Transverse colon (tissue), 4 donors: ENCODE results near the gene HDAC4. TPM values are rescaled to one million over a fixed set of nuclear protein-coding genes. Genes with fewer than 3 reads are reported as not detected.

Source experiments
- DNase-seq: peaks from one replicate; pipeline ENCODE4 v3.0.0-alpha.2; 2019
- H3K27ac ChIP-seq, 4 donors: fragments of 200-600 bp; sonication (generic); 2 replicates each; pipeline ENCODE4 v1.5.1; 2016 to 2018; ENCODE audit warnings: inconsistent platforms in 4 of 4
- H3K27me3 ChIP-seq: fragments of 200-600 bp; sonication (generic); 2 replicates; pipeline ENCODE4 v1.5.1; 2017; ENCODE audit warnings: inconsistent platforms
- H3K36me3 ChIP-seq, 4 donors: fragments of 200-600 bp; sonication (generic); 2 replicates each; pipeline ENCODE4 v1.5.1; 2017 to 2019; ENCODE audit warnings: inconsistent platforms in 4 of 4
- H3K4me1 ChIP-seq, 4 donors: fragments of 200-600 bp; sonication (generic); 2 replicates each; pipeline ENCODE4 v1.5.1; 2017 to 2020; ENCODE audit warnings: inconsistent platforms in 4 of 4
- H3K4me3 ChIP-seq, 4 donors: fragments of 200-600 bp; sonication (generic); 1 replicate in 1 of 4; 2 replicates in 3 of 4; pipeline versions ENCODE4 v1.5.1 to v1.6.1; 2017 to 2019; ENCODE audit warnings: inconsistent platforms in 4 of 4
- H3K9me3 ChIP-seq, 2 donors: fragments of 200-600 bp; sonication (generic); 2 replicates each; pipeline ENCODE4 v1.5.1; 2017 to 2019; ENCODE audit warnings: inconsistent platforms in 2 of 2
- EP300 ChIP-seq: sonication (generic); formaldehyde crosslinking; IDR thresholded peaks from one replicate; pipeline ENCODE4 v1.6.1; 2017; ENCODE audit warnings: antibody characterized with exemption, low read depth
- POLR2A ChIP-seq: fragments of 450-650 bp; IDR thresholded peaks from one replicate; pipeline ENCODE4 v1.6.1; 2016; ENCODE audit warnings: antibody characterized with exemption, mild to moderate bottlenecking, moderate library complexity
- POLR2AphosphoS5 ChIP-seq, 3 donors: sonication (generic); formaldehyde crosslinking; IDR thresholded peaks; one replicate each; pipeline ENCODE4 v1.6.1; 2016; ENCODE audit warnings: antibody characterized with exemption in 3 of 3
- WGBS, 2 donors: methylation state at CpG; one replicate each; pipeline ENCODE4 v1.1.5; 2018; ENCODE audit warnings: low coverage in 1 of 2; 5-methylcytosine and 5-hydroxymethylcytosine counted together
- in situ Hi-C, 4 donors: fragments of 200-750 bp; cut with MboI; loops; one replicate each; pipeline versions ENCODE4 v1.15.0 to v1.15.1; 2017; ENCODE audit warnings: low sequenced_read_pairs in 3 of 4, low pct_ligation_motif_present in 1 of 4, low pct_unique_long_range_greater_than_20kb in 1 of 4
- intact Hi-C: fragments of 100-400 bp; cut with DNase I; formaldehyde crosslinking; loops from one replicate; pipeline ENCODE4 v1.15.1; 2023; ENCODE audit warnings: low total_unique reads
- total RNA-seq, 4 donors: library from RNA; depleted of rRNA; stranded (reverse); fragments of >200 nt; gene quantifications; one replicate each; pipeline ENCODE4 v1.1.0, GENCODE V29; 2016
- TF ChIP-seq, protein P1 (sequence below), 5 experiments: fragments of 200-600 bp in 3 of 5; fragments of 450-650 bp in 2 of 5; sonication (generic) in 3 of 5; IDR thresholded peaks; 1 replicate in 2 of 5; 2 replicates in 3 of 5; pipeline ENCODE4 v1.5.1; 2016 to 2017; ENCODE audit warnings: antibody characterized with exemption in 5 of 5, inconsistent platforms in 3 of 5, mild to moderate bottlenecking in 2 of 5, moderate library complexity in 1 of 5

The HDAC4 gene
- total RNA-seq, 4 donors from 2014 or later: 33.9 to 192 (median 112) TPM

DNA sequence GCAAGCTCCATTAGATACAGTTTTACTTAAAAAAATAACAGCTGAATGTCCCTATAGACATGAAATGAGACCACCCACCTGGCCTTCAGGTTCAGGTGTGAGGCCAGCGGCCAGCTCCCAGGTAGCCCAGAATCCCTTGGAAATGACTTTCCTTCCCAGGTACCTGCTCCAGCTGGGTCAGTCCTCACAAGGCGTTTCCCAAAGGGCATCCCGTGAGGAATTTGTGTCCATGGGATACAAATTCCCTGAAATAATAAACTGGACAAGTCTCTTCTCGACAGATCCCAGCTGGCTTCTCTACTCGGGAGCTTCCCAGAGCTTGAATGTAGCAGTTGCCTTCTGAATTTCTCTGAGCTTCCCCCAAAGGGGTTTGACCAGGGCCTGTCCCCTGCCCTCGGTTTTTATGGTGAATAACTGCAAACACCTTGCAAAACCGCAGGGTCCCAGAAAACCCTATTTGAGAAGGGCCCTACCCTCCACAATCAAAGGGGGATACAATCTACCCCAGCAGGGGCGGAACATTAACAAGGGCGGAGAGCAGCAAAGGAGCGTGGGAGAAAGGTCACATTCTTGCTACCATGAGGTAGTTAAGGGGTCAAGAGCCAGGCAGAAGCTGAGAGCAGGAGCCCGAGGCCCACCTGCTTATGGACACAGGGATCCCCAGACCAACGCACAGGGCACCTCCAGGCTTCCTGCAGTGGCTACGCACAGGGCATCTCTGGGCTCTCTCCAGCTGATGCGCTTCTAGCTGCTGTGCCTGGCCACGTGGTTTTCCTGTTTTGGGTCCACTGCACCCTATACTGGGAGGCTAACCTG, 107.7 kb downstream of the HDAC4 start:
- peak; percentile 7 for DNase-seq
- TF ChIP-seq, protein P1, sequence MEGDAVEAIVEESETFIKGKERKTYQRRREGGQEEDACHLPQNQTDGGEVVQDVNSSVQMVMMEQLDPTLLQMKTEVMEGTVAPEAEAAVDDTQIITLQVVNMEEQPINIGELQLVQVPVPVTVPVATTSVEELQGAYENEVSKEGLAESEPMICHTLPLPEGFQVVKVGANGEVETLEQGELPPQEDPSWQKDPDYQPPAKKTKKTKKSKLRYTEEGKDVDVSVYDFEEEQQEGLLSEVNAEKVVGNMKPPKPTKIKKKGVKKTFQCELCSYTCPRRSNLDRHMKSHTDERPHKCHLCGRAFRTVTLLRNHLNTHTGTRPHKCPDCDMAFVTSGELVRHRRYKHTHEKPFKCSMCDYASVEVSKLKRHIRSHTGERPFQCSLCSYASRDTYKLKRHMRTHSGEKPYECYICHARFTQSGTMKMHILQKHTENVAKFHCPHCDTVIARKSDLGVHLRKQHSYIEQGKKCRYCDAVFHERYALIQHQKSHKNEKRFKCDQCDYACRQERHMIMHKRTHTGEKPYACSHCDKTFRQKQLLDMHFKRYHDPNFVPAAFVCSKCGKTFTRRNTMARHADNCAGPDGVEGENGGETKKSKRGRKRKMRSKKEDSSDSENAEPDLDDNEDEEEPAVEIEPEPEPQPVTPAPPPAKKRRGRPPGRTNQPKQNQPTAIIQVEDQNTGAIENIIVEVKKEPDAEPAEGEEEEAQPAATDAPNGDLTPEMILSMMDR (IDR thresholded peaks at IDR 0.05): no peak
- TF ChIP-seq POLR2AphosphoS5 (IDR thresholded peaks at IDR 0.05): no peak
- no peak for TF ChIP-seq EP300
- TF ChIP-seq POLR2A: no peak
- Histone ChIP-seq H3K4me3 (no peak overlapping the region), H3K36me3 (no peaks in the 10 kb centered on the region), H3K27me3 (no peaks in the 10 kb centered on the region), H3K4me1 (peaks cover 41 to 91% (median 76%) of the 10 kb centered on the region in 4 donors), H3K9me3 (no peaks in the 10 kb centered on the region), H3K27ac (peak overlapping the region; percentile 70 to 80 (median 75))
- WGBS, 2 donors: 49 to 67% methylated on average over 5 to 15 of the region's 15 CpGs
- in situ Hi-C loops: no loop called here
- intact Hi-C loops: no loop called here

DNA sequence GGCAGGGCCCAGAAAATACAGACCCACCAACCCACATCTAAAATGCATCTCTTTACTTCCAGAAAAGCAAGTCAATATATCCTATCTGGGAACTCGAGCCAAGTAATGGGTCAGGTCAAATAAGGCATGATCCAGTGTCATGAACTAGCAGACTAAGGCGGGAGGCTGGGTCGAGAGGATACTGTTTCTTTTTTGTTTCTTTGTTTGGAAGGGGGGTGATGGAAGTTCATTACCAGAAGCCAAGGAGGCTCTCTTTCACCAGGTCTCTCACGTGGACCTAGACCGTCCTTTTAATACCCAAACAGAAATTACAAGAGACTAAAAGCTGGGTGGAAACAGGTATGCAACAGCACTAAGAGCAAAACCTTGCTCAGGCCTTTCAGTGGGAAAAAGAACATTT, 108.3 kb downstream of the HDAC4 start:
- H3K36me3 ChIP-seq: no peaks in the 10 kb centered on the region
- WGBS, 2 donors: 79 to 81% methylated on average over 3 to 5 of the region's 5 CpGs
- H3K27ac ChIP-seq: peak overlapping the region; percentile 70 to 80 (median 75)
- intact Hi-C loops (no loop called here), in situ Hi-C loops (no loop called here)
- TF ChIP-seq POLR2A (no peak), POLR2AphosphoS5 (IDR thresholded peaks at IDR 0.05) (no peak), EP300 (no peak)
- TF ChIP-seq, protein P1 (IDR thresholded peaks at IDR 0.05): no peak
- DNase-seq: peak; percentile 3
- peaks cover 40 to 91% (median 76%) of the 10 kb centered on the region in 4 donors for H3K4me1 ChIP-seq
- no peaks in the 10 kb centered on the region for H3K27me3 ChIP-seq
- H3K4me3 ChIP-seq: no peak overlapping the region
- no peaks in the 10 kb centered on the region for H3K9me3 ChIP-seq

DNA sequence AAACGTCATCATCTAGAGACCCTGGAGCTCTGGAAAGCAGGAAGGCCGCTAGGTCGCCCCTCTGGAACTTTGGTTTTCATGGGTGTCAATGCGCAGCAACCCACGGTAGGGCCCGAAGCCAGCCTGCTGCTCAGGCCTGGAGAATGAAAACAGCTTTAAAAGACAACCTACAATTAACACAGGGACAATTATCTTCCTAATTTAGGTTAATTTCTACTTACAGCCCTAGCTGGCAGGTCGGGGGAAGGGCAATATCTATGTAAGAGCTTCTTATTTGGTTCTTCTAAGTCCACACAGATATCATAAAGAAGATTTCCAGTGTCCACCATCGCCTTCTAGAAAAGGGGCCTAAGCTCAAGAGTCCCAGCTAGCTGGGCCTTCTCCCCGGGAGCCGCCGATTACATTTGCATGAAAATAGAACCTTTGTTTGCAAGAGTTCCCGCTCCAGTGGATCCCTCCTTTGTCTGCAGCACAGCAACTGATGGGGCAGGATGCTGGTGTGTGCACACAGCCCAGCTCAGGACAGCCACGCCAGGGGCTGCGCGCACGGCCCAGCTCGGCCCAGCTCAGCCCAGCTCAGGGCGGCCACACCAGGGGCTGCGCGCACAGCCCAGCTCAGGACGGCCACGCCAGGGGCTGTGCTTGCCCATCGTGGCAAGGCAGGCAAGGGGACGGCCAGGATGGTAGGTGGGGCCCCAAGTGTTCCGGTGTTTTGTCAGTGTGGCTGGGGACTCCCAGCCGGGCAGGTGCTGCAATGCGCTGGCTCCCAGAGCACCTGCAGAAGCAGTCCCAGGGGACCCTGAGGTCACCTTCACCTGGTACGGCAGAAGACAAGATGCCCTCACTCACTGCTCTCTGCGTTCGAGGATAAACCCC, 109.1 kb downstream of the HDAC4 start:
- DNase-seq: peak; percentile 8
- Histone ChIP-seq H3K36me3 (no peaks in the 10 kb centered on the region), H3K27ac (peak overlapping the region; percentile 70 to 80 (median 75)), H3K4me3 (no peak overlapping the region), H3K9me3 (no peaks in the 10 kb centered on the region), H3K4me1 (peaks cover 33 to 91% (median 77%) of the 10 kb centered on the region in 4 donors), H3K27me3 (no peaks in the 10 kb centered on the region)
- WGBS, 2 donors: 52 to 84% methylated on average over 5 to 26 of the region's 30 CpGs
- intact Hi-C loops: no loop called here
- TF ChIP-seq, protein P1 (IDR thresholded peaks at IDR 0.05): no peak
- TF ChIP-seq EP300 (no peak), POLR2A (no peak), POLR2AphosphoS5 (IDR thresholded peaks at IDR 0.05) (no peak)
- in situ Hi-C loops: no loop called here
